HCEC 1CT (cell line): ENCODE measurements around the gene TMEM156.
A peak's percentile ranks its signal among the peaks of the same experiment; 100 is the strongest.
"Not testable (repeated sequence)": the region's sequence is repeated elsewhere in the genome, so short reads cannot be mapped to it uniquely, and the experiment has no call there.

Experiments used
- DNase-seq: peaks from one replicate; pipeline ENCODE4 v3.0.0-alpha.2; 2017

Gene TMEM156

DNA sequence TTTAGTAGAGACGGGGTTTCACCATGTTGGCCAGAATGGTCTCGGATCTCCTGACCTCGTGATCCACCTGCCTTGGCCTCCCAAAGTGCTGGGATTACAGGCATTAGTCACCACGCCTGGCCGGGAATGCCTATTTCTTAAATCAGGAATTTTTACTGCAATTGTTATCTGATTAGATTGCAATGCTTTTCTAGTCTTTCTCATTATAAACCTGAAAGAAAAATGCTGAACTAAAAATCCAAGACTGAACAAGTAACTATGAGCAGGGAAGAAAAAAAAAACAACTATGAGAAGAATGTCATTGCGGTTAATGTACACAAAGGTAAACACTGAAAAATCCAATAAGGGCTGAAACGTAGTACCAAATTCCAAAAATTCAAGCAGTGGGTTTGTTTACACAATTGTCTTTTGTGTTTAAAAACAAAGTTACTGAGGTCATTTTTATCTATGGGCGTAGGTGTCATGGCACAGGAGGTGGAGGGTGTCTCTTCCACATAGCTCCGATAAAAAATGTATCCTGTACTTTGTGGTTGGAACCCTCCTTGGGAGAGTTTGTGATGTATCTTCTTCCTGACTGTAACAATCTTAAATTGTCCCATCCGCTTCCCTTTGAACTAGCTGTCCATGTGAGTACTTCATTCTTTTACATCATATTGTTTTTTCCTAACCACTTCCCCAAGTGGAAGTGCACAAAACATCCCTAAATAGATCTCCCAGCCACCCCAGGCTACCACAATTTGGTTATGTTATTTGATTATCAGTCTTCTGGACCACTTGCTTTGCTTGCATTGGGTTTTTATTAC, 11.1 kb upstream of the TMEM156 start:
- DNase-seq: peak; percentile 28

DNA sequence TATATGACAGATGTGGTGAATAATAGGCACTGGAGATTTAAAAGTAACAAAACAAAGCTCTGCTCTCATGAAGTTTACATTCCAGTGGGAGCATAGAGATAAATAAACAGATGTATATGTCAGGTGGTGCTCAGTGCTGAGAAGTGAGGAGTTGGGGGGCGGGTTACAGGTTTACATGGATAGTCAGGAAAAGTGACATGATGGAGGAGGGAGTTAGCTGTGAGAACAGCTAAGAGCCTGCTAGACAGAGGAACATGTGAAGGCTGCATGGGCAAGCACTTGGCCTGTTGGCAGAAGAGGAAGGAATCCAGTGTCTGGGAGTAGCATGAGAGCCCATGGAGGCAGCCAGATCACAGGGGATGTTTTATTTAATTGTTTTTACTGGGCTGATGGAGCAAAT, 10.2 kb upstream of the TMEM156 start:
- DNase-seq: no peak

DNA sequence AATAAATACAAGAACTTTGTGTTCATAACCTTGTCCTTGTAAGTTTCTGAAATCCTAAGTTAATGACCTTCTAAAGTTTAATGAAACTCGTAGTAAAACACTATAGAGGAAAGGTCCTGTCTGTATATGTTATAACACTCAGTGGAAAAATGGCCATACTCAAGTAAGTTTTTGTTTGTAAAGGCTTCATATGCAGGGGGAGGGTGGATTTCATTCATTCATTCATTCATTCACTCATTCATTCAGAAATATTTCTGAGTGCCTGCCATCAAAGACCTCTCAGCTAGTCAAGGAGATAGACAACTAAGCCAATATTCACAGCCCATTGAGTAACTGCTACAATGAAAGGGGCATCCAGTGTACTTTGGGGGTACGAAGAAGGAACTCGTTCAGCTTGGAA, 6.9 kb upstream of the TMEM156 start:
- DNase-seq: no peak

DNA sequence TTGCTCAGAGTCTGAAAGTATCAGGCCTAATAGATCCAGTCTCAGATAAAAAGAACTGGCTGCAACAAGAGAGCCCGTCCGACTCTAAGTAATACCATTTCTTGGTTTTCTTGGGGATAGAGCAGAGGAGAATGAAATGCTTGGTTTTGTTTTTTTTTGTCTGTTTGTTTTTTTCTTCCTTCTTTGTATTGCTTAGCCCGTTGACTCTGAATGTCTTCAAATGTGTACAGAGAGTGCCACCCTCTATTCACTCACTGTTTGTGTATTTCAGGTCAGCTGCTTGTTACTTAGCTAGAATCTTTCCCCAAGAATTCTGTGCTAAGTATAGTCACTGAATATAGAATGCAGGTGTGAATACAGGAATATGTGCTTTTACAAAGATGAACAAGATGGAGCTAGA, 5.7 kb upstream of the TMEM156 start:
- DNase-seq: no peak

DNA sequence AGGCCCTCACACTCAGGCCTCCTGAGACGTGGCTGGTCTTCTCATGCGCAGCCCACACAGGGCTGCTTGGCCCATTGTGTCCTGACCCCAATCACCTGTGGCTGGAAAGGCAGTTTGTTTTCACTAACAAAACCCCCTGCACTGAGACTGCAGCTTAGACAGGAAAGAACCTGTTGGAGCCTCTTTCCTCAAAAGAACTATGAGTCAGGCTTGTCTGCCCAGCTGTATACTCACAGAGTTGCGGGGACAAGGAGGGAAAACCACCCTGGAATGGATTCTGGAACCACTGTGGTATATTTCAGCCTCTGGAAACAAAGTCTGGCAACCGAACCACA, 5.2 kb upstream of the TMEM156 start:
- peak; percentile 20 for DNase-seq

DNA sequence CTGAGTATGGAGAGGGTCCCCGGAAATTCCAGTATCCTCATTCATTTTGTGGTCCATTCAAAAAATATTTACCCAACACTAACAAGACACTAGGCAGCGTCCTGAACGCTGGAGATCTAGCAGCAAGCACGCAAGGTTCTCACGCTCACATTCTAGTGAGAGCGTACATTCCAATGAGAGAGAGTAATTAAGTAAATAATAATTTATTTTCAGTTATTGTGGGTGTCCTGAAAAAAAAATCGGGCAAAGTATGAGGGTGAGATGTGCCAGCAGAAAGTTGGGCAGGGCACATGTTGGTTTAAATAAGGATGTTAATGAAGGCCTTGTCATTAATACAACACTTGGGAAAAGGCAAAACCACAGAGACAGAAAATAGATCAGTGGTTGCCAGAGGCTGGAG, 4.0 kb upstream of the TMEM156 start:
- no peak for DNase-seq

DNA sequence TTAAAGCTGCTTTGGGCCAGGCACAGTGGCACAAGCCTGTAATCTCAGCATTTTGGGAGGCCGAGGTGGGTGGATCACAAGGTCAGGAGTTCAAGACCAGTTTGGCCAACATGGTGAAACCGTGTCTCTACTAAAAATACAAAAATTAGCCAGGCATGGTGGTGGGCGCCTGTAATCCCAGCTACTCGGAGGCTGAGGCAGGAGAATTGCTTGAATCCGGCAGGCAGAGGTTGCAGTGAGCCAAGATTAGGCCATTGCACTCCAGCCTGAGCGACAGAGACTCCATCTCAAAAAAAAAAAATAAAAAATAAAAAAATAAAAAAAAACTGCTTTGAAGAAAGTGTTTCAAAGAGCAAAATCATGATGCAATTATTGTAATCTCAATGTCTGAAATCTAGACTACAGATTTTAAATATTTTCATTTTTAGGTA, 604 bp downstream of the TMEM156 start:
- not testable (repeated sequence) for DNase-seq

DNA sequence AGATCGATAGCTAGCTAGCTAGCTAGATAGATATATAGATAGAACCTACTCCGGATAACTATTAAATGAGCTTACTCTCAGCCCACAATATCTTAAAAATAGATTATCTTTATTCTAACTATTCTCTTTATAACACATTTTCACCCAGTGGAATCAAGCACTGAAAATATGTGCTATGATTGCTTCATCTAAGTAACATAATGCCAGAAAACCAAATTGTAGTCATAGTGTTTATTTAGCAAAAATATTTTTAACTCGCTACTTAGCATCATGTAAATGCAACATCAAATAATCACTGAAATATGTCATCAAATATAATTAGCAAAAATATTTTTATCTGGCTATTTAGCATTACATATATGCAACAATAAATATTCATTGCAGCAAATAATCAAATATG, 1.5 kb downstream of the TMEM156 start:
- peak; percentile 17 for DNase-seq

DNA sequence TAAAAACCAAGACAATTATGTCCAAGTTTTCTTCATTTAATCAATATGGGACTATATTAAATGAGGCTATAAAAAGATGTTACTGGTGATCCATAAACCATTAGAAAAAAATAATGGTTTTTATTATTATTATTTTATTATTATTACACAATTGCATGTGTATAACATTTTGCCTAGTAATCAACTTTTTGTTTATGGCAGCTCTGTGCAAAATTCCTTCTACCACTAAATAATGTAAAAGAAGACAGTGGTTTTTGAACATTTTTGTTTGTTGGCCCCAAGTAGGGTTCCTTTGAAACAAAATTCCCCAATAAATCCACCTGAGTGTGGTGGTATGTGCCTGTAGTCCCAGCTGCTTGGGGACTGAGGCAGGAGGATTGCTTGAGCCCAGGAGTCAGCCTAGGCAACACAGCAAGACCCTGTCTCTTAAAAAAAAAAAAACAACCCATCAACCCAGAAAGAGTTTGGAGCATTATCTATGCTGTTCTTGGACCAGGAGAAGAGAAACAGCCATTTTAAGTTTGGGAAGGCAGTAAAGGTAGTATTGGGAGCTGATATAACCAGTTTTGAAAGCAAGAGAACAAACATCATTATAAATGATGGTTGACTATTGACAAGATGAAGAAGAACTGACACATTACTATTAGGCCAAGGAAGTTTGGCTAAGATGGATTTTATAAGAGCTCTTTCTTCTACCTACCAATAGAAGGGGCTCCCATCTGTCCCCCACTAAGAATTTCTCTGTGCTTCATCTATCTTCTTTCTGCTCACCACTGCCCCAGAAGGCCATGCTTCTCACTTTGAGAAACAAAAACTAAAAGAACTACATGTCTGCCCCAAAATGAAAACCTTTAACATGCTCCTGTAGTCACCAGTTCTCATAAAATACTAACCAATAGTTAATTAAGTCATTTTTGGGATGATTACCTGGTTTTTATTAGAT, 2.2 kb downstream of the TMEM156 start:
- no peak for DNase-seq

DNA sequence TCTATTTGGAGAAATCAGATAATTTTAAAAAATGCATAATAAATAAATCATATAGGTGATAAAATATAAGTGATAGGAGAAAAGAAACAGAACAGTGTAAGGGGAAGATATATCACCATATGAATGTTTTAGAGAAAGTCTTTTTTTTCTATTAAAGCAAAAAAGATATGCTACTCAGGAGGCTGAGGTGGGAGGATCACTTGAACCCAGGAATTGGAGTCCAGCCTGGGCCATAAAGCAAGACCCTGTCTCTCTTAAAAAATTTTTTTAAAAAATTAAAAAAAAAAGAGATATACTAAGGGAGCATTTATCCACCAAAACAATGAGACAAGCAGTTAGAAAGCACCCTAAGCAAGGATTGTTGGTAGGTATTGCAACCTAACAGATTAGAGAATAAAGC, 6.1 kb downstream of the TMEM156 start:
- DNase-seq: no peak

DNA sequence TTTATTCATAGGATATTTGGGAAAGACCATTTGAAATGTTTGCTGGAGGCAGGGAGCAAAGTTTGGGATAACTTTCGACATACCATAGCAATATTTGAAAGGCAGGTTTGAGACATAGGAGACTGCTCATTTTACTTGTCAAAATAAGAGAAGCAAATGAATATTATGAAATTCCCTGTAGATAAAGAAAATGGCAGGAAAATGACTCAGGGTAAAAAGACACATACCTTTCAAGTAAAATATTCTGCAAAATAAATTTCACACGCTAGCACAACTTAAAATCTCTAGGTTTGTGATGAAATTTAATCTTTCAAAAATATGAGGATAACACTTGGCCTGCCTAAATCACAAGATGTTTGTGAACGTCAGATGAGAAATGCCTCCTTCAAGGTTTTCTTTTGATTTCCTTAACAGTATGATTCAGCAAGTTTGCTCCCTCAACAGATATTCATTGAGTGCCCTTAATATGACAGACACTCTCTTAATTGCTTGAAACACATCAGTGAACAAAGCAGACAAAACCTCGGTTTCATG, 6.6 kb downstream of the TMEM156 start:
- no peak for DNase-seq

DNA sequence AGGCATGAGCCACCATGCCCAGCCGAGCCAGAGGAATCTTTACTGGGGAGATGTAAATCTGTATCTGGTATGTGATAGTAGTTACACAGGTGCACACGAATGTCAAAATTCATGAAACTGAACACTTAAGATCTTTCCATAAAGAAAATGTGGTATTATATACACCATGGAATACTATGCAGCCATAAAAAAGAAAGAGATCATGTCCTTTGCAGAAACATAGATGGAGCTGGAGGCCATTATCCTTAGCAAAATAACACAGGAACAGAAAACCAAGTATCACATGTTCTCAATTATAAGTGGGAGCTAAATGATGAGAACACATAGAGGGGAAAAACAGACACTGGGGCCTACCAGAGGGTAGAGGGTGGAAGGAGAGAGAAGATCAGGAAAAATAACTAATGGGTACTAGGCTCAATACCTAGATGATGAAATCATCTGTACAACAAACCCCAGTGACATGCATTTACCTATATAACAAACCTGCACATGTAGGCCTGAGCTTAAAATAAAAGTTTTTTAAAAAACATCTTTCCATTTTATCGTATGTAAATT, 7.8 kb downstream of the TMEM156 start:
- no peak for DNase-seq

DNA sequence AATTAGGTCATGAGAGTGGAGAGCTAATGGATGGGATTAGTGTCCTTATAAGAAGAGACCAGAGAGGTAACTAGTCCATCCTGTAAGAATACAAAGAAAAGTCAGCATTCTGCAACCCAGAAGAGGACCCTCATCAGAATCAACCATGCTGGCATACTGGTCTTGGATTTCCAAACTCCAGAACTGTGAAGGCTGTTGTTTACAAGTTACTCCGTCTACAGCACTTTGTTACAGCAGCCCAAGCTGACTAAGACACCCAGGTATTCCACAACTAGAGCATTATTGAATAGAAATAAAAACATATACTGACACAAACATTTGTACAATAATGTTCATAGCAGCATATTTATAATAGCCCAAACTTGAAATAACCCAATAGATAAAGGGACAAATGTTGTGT, 9.2 kb downstream of the TMEM156 start:
- no peak for DNase-seq

DNA sequence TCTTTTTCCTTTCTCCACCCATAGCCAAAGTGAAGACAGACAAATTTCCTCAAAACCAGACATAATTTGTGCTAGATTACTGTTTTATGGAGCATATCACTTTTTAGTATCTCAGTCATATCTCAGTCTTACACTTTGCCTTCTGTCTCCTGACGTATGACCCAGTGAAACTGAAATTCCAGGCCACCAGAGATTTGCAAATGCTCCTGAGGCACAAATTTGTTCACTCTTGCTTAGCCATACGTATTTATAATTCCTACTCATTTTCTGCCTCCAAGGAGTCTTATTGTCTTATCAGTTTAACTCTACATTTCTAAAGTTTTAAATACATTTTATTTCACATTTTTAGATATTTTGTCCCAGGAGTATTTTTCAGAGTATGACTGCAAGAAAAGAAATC, 10.0 kb downstream of the TMEM156 start:
- DNase-seq: no peak

DNA sequence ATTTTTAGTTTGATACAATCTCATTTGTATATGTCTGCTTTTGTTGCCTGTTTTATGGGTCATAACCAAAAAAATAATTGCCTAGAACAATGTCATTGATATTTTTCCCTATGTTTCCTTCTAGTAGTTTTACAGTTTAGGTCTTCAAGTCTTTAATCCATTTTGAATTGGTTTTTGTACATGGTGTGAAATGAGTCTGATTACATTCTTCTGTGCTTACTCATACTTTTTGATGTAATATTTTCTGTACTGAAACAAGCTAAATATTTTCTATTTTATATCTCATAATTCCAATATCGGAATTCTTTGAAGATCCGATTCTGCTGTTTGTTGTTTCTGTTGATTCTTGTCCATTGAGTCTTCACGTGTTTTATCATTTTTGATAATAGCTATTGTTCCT, 10.6 kb downstream of the TMEM156 start:
- DNase-seq: no peak

DNA sequence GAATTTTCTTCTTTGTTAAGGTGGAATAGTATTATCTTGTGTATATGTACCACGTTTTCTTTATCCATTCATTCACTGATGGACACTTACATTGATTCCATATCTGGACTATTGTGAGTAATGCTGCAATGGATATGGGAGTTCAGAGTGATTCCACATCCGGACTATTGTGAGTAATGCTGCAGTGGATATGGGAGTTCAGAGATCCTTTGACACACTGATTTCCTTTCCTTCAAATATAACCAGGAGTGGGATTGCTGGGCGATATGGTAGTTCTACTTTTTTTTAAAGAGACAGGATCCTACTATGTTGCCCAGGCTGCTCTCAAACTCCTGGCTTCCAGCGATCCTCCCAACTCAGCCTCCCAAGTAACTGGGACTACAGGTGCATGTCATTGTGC, 12.1 kb downstream of the TMEM156 start:
- DNase-seq: no peak

DNA sequence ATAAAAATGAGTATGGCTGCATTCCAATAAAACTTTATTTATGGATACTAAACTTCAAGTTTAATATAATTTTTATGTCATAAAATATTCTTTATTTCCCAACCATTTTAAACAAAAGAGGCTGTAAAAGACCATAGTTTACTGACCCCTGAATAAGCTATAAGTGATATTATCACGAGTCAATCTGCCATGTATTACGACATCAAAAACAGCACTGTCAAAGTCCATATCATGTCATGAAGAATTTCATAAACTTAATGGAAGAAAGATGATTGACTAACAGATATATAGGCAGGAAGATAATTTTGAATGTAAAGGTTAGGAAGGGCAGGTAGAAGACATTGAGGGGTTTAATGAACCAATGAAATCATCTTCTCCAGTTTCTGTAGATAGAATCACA, 18.2 kb downstream of the TMEM156 start:
- DNase-seq: no peak

DNA sequence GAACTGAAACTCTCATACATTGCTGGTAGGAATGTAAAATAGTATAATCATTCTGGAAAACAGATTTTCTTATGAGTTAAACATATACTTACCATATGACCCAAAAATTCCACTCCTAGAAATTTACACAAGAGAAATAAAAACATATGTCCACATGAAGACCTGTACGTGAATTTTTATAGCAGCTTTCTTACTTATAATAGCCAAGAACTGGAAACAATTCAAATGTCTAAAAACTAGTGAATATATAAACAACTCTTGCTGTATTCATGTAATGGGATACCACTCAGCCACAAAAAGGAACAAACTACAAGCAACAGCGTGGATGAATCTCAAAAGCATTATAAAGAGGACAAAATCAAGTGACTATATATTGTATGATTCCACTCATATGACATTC, 27.5 kb downstream of the TMEM156 start:
- DNase-seq: no peak

DNA sequence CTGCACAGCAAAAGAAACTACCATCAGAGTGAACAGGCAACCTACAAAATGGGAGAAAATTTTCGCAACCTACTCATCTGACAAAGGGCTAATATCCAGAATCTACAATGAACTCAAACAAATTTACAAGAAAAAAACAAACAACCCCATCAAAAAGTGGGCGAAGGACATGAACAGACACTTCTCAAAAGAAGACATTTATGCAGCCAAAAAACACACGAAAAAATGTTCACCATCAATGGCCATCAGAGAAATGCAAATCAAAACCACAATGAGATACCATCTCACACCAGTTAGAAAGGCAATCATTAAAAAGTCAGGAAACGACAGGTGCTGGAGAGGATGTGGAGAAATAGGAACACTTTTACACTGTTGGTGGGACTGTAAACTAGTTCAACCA, 30.2 kb downstream of the TMEM156 start:
- not testable (repeated sequence) for DNase-seq

DNA sequence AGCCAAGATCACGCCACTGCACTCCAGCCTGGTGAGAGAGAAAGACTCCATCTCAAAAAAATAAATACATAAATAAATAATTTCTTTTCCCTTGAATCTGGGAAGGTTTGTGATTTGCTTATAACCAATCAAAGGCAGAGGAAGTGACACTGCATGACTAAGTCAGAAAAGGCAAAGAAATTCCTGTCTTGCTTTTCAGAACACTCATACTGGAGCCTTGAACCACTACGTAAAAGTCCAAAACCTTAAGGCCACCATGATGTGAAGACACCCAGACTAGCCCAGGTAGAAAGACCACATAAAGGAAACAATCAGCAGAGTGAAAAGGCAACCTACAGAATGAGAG, 36.6 kb downstream of the TMEM156 start:
- no peak for DNase-seq

DNA sequence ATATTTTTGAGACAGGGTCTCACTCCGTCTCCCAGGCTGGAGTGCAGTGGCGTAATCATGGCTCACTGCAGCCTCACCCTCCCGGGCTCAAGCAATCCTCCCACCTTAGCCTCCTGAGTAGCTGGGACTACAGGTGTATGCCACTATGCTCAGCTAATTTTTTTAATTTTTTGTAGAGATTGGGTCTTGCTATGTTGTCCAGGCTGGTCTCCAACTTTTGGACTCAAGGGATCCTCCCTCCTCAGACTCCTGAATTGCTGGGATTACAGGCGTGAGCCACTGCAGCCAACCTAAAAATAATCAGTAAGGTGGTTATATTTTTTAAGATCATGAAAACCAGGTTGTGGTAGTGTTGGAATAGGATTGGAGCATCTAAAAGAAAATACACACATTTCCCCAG, 38.1 kb downstream of the TMEM156 start:
- DNase-seq: no peak

DNA sequence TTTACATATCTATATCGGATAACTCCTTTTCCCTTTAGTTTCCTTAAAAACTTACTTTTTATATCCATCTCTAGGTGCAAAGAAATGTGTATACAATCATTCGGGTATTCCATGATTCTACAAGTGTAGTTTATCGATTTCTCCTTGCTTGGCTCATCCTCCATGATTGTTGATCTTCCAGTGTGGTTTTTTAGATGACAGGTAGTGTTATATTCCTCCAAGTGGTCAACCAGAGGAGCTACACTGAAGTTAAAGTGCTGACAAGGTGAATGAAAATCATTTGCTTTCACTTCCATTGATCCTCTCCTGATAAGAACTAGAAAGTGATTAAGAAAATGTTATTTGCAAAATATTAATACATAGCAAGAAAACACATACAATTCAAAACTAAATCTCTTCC, 38.5 kb downstream of the TMEM156 start:
- DNase-seq: no peak

DNA sequence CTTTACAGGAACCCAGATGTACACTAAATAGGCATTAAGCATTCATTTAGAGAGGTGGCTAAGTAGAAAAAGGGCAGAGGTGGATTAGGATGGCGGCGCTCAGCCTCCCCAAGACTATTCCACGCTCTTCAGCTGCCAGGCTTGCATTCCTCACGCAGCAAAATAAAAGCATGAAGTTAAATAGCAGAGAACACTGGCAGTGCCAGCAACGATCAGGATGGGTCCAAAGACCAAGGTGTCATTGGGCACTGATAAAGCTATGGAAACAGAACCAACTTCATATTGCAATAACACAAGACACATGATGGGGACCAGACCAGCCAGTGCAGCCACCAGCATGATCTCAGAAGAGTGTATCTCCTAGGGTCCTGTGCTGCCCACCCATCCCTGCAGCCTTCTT, 42.0 kb downstream of the TMEM156 start:
- no peak for DNase-seq

DNA sequence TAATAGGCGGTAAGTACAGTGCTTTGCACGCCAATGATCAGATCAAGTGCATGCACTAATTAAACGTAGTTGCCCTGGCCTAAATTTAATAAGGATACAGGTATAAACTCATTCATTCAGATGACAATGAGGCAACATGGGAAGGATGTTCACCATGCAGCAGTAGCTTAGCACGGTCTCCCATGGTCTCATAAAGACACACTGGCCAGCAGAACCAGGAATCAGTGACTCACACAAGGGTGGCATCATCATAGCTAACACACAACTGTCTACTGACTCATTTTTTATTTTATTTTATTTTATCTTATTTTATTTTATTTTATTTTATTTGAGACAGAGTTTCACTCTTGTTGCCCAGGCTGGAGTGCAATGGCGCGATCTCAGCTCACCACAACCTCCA, 42.7 kb downstream of the TMEM156 start:
- no peak for DNase-seq
